ENCODE data around the gene MET.

The MET gene

GRCh38 chr7:116636997-116637396, 35.0 kb upstream of the MET start (continued):
- no peak for TF ChIP-seq GLIS2 (tag by site-specific recombination; IDR thresholded peaks at IDR 0.05)
- TF ChIP-seq SP3 (tag by site-specific recombination; IDR thresholded peaks at IDR 0.05) = no peak
- TF ChIP-seq OVOL3 (tag by site-specific recombination; IDR thresholded peaks at IDR 0.05) = peak; percentile 74; the same call in 1 of the 2 replicates
- 0 out of 2 replicates have a peak, but pooled peaks have one; percentile 16 for TF ChIP-seq ZNF610 (tag by site-specific recombination; IDR thresholded peaks at IDR 0.05; ENCODE audit: borderline replicate concordance)
- no peak for TF ChIP-seq ZNF202 (tag by site-specific recombination; IDR thresholded peaks at IDR 0.05; ENCODE audit: borderline replicate concordance)
- no peak for TF ChIP-seq ZBTB7A (tag by site-specific recombination; IDR thresholded peaks at IDR 0.05; ENCODE audit: low read depth)
- no peak for TF ChIP-seq ZFHX2 (tag by site-specific recombination; conservative IDR thresholded peaks at IDR 0.05)
- TF ChIP-seq ZNF76 (tag by site-specific recombination; IDR thresholded peaks at IDR 0.05; ENCODE audit: borderline replicate concordance, low read depth) = no peak
- TF ChIP-seq PRDM6 (tag by site-specific recombination; IDR thresholded peaks at IDR 0.05) = peak; percentile 86
- no peak for TF ChIP-seq ZNF501 (tag by site-specific recombination; IDR thresholded peaks at IDR 0.05)
- no peak for TF ChIP-seq ZNF10 (tag by site-specific recombination; IDR thresholded peaks at IDR 0.05)
- TF ChIP-seq IKZF3 (tag by site-specific recombination; IDR thresholded peaks at IDR 0.05) = peak; percentile 92
- no peak for TF ChIP-seq ZNF692 (tag by site-specific recombination; IDR thresholded peaks at IDR 0.05)
- 0 out of 2 replicates have a peak, but pooled peaks have one; percentile 26 for TF ChIP-seq ZBTB8A (tag by site-specific recombination; IDR thresholded peaks at IDR 0.05)
- peak; percentile 88; the same call in 1 of the 2 replicates for TF ChIP-seq PRDM4 (tag by site-specific recombination; IDR thresholded peaks at IDR 0.05)
- TF ChIP-seq AEBP2 (tag by site-specific recombination; IDR thresholded peaks at IDR 0.05; ENCODE audit: borderline replicate concordance) = no peak
- TF ChIP-seq ZNF423 (tag by site-specific recombination; IDR thresholded peaks at IDR 0.05) = no peak
- TF ChIP-seq ZEB2 (tag by site-specific recombination; IDR thresholded peaks at IDR 0.05) = 0 out of 2 replicates have a peak, but pooled peaks have one; percentile 30
- TF ChIP-seq MYNN (tag by site-specific recombination; IDR thresholded peaks at IDR 0.05; ENCODE audit: borderline replicate concordance) = no peak
- TF ChIP-seq ZNF221 (tag by site-specific recombination; IDR thresholded peaks at IDR 0.05; ENCODE audit: borderline replicate concordance) = no peak
- no peak for TF ChIP-seq KLF7 (tag by site-specific recombination; IDR thresholded peaks at IDR 0.05; ENCODE audit: borderline replicate concordance)
- no peak for TF ChIP-seq MEIS1 (CRISPR knock-in tag; IDR thresholded peaks at IDR 0.05; ENCODE audit: borderline replicate concordance)
- TF ChIP-seq ZNF768 (tag by site-specific recombination; IDR thresholded peaks at IDR 0.05) = no peak
- no peak for TF ChIP-seq ZNF600 (tag by site-specific recombination; IDR thresholded peaks at IDR 0.05)
- TF ChIP-seq ZSCAN16 (tag by site-specific recombination; IDR thresholded peaks at IDR 0.05) = no peak
- no peak for TF ChIP-seq ZNF114 (tag by site-specific recombination; IDR thresholded peaks at IDR 0.05)
- TF ChIP-seq ZBTB26 (tag by site-specific recombination; optimal IDR thresholded peaks at IDR 0.05) = no peak
- no peak for TF ChIP-seq REST (tag by site-specific recombination; IDR thresholded peaks at IDR 0.05)
- no peak for TF ChIP-seq TCF7L2 (IDR thresholded peaks at IDR 0.05; ENCODE audit: borderline replicate concordance, low read depth, low read length)
- TF ChIP-seq ZNF701 (tag by site-specific recombination; IDR thresholded peaks at IDR 0.05) = no peak

All from HEK293 (cell line).